GM21723 (cell line): ENCODE data around the gene PNCK.

Source experiments
- ATAC-seq: cut with Tn5 transposase; IDR thresholded peaks from one replicate; pipeline ENCODE4 v1.9.1; 2021; ENCODE audit warnings: mild to moderate bottlenecking, moderate library complexity; ENCODE audit not compliant: unreplicated experiment

The PNCK gene

GRCh38 chrX:153665726-153666306 is 7.8 kb downstream of the PNCK start:
- ATAC-seq: no peak

GRCh38 chrX:153662266-153662665 is 11.3 kb downstream of the PNCK start:
- no peak for ATAC-seq

GRCh38 chrX:153659268-153659667 is 14.3 kb downstream of the PNCK start:
- no peak for ATAC-seq

GRCh38 chrX:153657161-153657560 is 16.5 kb downstream of the PNCK start:
- ATAC-seq: no peak

GRCh38 chrX:153653556-153653955 is 20.1 kb downstream of the PNCK start:
- no peak for ATAC-seq

GRCh38 chrX:153651540-153652079 is 22.0 kb downstream of the PNCK start:
- ATAC-seq: no peak

- no peak for ATAC-seq
These were observed 22.7 kb downstream of the PNCK start for GRCh38 chrX:153650959-153651358.

- ATAC-seq: no peak
These were observed 23.5 kb downstream of the PNCK start for GRCh38 chrX:153649915-153650782.

- ATAC-seq: no peak
These were observed 24.3 kb downstream of the PNCK start for GRCh38 chrX:153649178-153649914.

- ATAC-seq: no peak
These were observed 25.0 kb downstream of the PNCK start for GRCh38 chrX:153648358-153649177.

- ATAC-seq: no peak
These were observed 25.9 kb downstream of the PNCK start for GRCh38 chrX:153647461-153648357.

GRCh38 chrX:153646620-153647373 is 26.8 kb downstream of the PNCK start, which contains the start of gene DUSP9:
Gene DUSP9 (plus strand): TSS chrX:153647203. CDS start chrX:153647954, 751 bp downstream.
- no peak for ATAC-seq

- no peak for ATAC-seq
These were observed 27.6 kb downstream of the PNCK start for GRCh38 chrX:153645921-153646488.

- no peak for ATAC-seq
These were observed 28.5 kb downstream of the PNCK start for GRCh38 chrX:153645151-153645550.

- ATAC-seq: no peak
These were observed 29.1 kb downstream of the PNCK start for GRCh38 chrX:153644356-153645125.

- no peak for ATAC-seq
These were observed 29.9 kb downstream of the PNCK start for GRCh38 chrX:153643431-153644351.
